ENCODE measurements around the gene RALGDS.

RALGDS gene

GRCh38 chr9:133049043-133049442 lies 72.0 kb downstream of the RALGDS start:
- TF ChIP-seq, protein P1, sequence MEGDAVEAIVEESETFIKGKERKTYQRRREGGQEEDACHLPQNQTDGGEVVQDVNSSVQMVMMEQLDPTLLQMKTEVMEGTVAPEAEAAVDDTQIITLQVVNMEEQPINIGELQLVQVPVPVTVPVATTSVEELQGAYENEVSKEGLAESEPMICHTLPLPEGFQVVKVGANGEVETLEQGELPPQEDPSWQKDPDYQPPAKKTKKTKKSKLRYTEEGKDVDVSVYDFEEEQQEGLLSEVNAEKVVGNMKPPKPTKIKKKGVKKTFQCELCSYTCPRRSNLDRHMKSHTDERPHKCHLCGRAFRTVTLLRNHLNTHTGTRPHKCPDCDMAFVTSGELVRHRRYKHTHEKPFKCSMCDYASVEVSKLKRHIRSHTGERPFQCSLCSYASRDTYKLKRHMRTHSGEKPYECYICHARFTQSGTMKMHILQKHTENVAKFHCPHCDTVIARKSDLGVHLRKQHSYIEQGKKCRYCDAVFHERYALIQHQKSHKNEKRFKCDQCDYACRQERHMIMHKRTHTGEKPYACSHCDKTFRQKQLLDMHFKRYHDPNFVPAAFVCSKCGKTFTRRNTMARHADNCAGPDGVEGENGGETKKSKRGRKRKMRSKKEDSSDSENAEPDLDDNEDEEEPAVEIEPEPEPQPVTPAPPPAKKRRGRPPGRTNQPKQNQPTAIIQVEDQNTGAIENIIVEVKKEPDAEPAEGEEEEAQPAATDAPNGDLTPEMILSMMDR (IDR thresholded peaks at IDR 0.05; ENCODE audit: insufficient read depth, low read depth, low read length, missing control alignments) = no peak
- DNase-seq (ENCODE audit: low read depth) = no peak
- H3K4me3 ChIP-seq (ENCODE audit: low read length) = no peak overlapping the region

DNA sequence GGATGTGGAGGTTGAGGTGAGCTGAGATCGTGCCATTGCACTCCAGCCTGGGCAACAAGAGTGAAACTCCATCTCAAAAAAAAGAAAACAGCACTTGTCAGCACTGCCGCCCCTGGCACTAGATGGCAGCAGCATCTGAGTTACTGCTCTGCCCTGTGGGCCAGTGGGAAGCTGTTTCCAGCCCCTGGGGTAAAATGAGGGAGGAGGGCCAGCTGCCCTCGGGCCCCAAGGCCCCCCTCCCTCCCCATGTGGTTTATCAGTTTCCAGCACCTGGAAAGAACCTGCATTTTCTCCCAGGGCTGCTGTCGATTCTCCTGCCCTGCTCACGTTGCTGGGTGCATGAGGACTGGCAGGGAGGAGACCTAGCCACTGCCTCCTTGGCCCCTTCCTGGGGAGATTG lies 72.4 kb downstream of the RALGDS start:
- TF ChIP-seq, protein P1 (IDR thresholded peaks at IDR 0.05; ENCODE audit: insufficient read depth, low read depth, low read length, missing control alignments) = peak; percentile 60
- DNase-seq (ENCODE audit: low read depth) = peak; percentile 51
- no peak overlapping the region for H3K4me3 ChIP-seq (ENCODE audit: low read length)
